GM23338 (cell line): ENCODE measurements around the gene CSGALNACT2. TPM values are rescaled to one million over a fixed set of nuclear protein-coding genes. Genes with fewer than 3 reads are reported as not detected.

ENCODE experiments used
- ATAC-seq: fragments of 200-7000 bp; cut with Tn5 transposase; 3 replicates; pipeline ENCODE4 v1.9.1; 2020
- DNase-seq: peaks from one replicate; pipeline ENCODE4 v3.0.0-alpha.2; 2015; ENCODE audit warnings: low spot score
- H2AFZ ChIP-seq: fragments of 200-600 bp; sonication (generic); 2 replicates; pipeline ENCODE4 v1.8.0; 2016; ENCODE audit warnings: antibody characterized with exemption, mild to moderate bottlenecking, moderate library complexity
- H3F3A ChIP-seq: fragments of 200-600 bp; sonication (generic); replicated peaks from 2 replicates; pipeline ENCODE4 v1.8.0; 2017; ENCODE audit warnings: antibody characterized with exemption, mixed run types, low read depth
- H3K27ac ChIP-seq: fragments of 200-600 bp; sonication (generic); 2 replicates; pipeline ENCODE4 v1.6.1; 2016; ENCODE audit warnings: low read depth
- H3K27me3 ChIP-seq: fragments of 200-600 bp; sonication (generic); 2 replicates; pipeline ENCODE4 v1.8.0; 2016; ENCODE audit warnings: mild to moderate bottlenecking, mixed run types, moderate library complexity; ENCODE audit not compliant: insufficient read depth
- H3K36me3 ChIP-seq: fragments of 200-600 bp; sonication (generic); 2 replicates; pipeline ENCODE4 v1.8.0; 2016; ENCODE audit warnings: mild to moderate bottlenecking; ENCODE audit not compliant: insufficient read depth
- H3K4me1 ChIP-seq: fragments of 200-600 bp; sonication (generic); 2 replicates; pipeline ENCODE4 v1.8.0; 2016; ENCODE audit warnings: mild to moderate bottlenecking, moderate library complexity; ENCODE audit not compliant: insufficient read depth
- H3K4me2 ChIP-seq: fragments of 200-600 bp; sonication (generic); 2 replicates; pipeline ENCODE4 v1.7.1; 2017; ENCODE audit warnings: mixed run types
- H3K4me3 ChIP-seq: fragments of 200-600 bp; sonication (generic); 2 replicates; pipeline ENCODE4 v1.6.1; 2016; ENCODE audit warnings: mixed run types
- H3K79me2 ChIP-seq: fragments of 200-600 bp; sonication (generic); replicated peaks from 2 replicates; pipeline ENCODE4 v1.8.0; 2017; ENCODE audit warnings: mild to moderate bottlenecking; ENCODE audit not compliant: insufficient read depth
- H3K9me2 ChIP-seq: fragments of 200-600 bp; sonication (generic); 2 replicates; pipeline ENCODE4 v1.8.0; 2017; ENCODE audit not compliant: insufficient read depth
- H4K20me1 ChIP-seq: fragments of 200-600 bp; sonication (generic); replicated peaks from 2 replicates; pipeline ENCODE4 v1.8.0; 2017; ENCODE audit warnings: mild to moderate bottlenecking; ENCODE audit not compliant: insufficient read depth
- H3K27ac Mint-ChIP-seq: 2 replicates; pipeline ENCODE4 v1.8.0; 2020; ENCODE audit warnings: inconsistent platforms, mild to moderate bottlenecking, moderate library complexity, mixed read lengths
- H3K27me3 Mint-ChIP-seq: 3 replicates; pipeline ENCODE4 v1.8.0; 2022; ENCODE audit warnings: low read depth, mild to moderate bottlenecking, moderate library complexity, mixed read lengths, inconsistent platforms; ENCODE audit not compliant: insufficient read depth, poor library complexity
- H3K36me3 Mint-ChIP-seq: 3 replicates; pipeline ENCODE4 v1.8.0; 2021; ENCODE audit warnings: low read depth, mild to moderate bottlenecking, inconsistent platforms, moderate library complexity, mixed read lengths
- H3K4me1 Mint-ChIP-seq: 3 replicates; pipeline ENCODE4 v1.8.0; 2020; ENCODE audit warnings: mild to moderate bottlenecking, inconsistent platforms, mixed read lengths
- H3K4me3 Mint-ChIP-seq: 3 replicates; pipeline ENCODE4 v1.8.0; 2021; ENCODE audit warnings: moderate library complexity, mild to moderate bottlenecking, inconsistent platforms, mixed read lengths
- H3K9me3 Mint-ChIP-seq: 3 replicates; pipeline ENCODE4 v1.8.0; 2020; ENCODE audit warnings: moderate library complexity, mild to moderate bottlenecking, inconsistent platforms, mixed read lengths
- CREB1 ChIP-seq: fragments of 250-450 bp; sonication (Bioruptor Pico); IDR thresholded peaks from 2 replicates; pipeline ENCODE4 v1.5.0; 2020; ENCODE audit warnings: low read depth, mild to moderate bottlenecking, moderate library complexity
- CTCF ChIP-seq, 2 experiments: fragments of 200-600 bp in 1 of 2; sonication (generic) in 1 of 2; conservative IDR thresholded peaks; 2 replicates each; pipeline versions ENCODE4 v1.5.1 to v1.6.1; 2016 to 2017; ENCODE audit warnings: antibody characterized with exemption in 2 of 2, low read depth in 2 of 2, mild to moderate bottlenecking in 2 of 2, moderate library complexity in 1 of 2
- ETS1 ChIP-seq: IDR thresholded peaks from 2 replicates; pipeline ENCODE4 v1.6.1; 2016; ENCODE audit warnings: antibody characterized with exemption
- EZH2 ChIP-seq: fragments of 200-600 bp; sonication (generic); IDR thresholded peaks from one replicate; pipeline ENCODE4 v1.8.0; 2017; ENCODE audit warnings: antibody characterized with exemption, mild to moderate bottlenecking, low read depth; ENCODE audit not compliant: unreplicated experiment
- EZH2phosphoT487 ChIP-seq: fragments of 200-600 bp; sonication (generic); IDR thresholded peaks from one replicate; pipeline ENCODE4 v1.8.1; 2018; ENCODE audit warnings: antibody characterized with exemption; ENCODE audit not compliant: unreplicated experiment
- JUNB ChIP-seq: IDR thresholded peaks from one replicate; pipeline ENCODE4 v1.6.1; 2016; ENCODE audit warnings: antibody characterized with exemption; ENCODE audit not compliant: unreplicated experiment
- NANOG ChIP-seq: IDR thresholded peaks from 2 replicates; pipeline ENCODE4 v1.6.1; 2016; ENCODE audit warnings: antibody characterized with exemption, borderline replicate concordance
- POLR2AphosphoS5 ChIP-seq: IDR thresholded peaks from 2 replicates; pipeline ENCODE4 v1.6.1; 2016; ENCODE audit warnings: antibody characterized with exemption, low read depth
- REST ChIP-seq: IDR thresholded peaks from one replicate; pipeline ENCODE4 v1.6.1; 2018; ENCODE audit warnings: antibody characterized with exemption; ENCODE audit not compliant: unreplicated experiment
- STAT1 ChIP-seq: IDR thresholded peaks from one replicate; pipeline ENCODE4 v1.6.1; 2016; ENCODE audit warnings: antibody characterized with exemption; ENCODE audit not compliant: unreplicated experiment
- ZNF114 ChIP-seq: fragments of 250-450 bp; sonication (Bioruptor Pico); IDR thresholded peaks from 2 replicates; pipeline ENCODE4 v1.5.0; 2020; ENCODE audit warnings: mild to moderate bottlenecking, moderate library complexity
- ZNF331 ChIP-seq: fragments of 250-450 bp; sonication (Bioruptor Pico); IDR thresholded peaks from 2 replicates; pipeline ENCODE4 v1.5.0; 2020; ENCODE audit warnings: low read depth, mild to moderate bottlenecking, moderate library complexity
- ZNF462 ChIP-seq: fragments of 250-450 bp; sonication (Bioruptor Pico); IDR thresholded peaks from 2 replicates; pipeline ENCODE4 v1.5.0; 2020; ENCODE audit warnings: mild to moderate bottlenecking, moderate library complexity
- polyA plus RNA-seq: library from polyadenylated mRNA; unstranded; fragments of >200 nt; fragmentation: Nextera tagmentation; extraction: Ambion mirVana; gene quantifications from 2 replicates; pipeline ENCODE4 v1.2.1, GENCODE V29; 2016
- total RNA-seq: library from RNA; depleted of rRNA; stranded (reverse); fragments of >200 nt; shearing (Covaris generic); gene quantifications from 2 replicates; pipeline ENCODE4 v1.2.3, GENCODE V29; 2014

Gene CSGALNACT2
- total and polyA plus RNA-seq, 2 experiments from 2014 or later = 3.0 to 4.6 TPM

- Histone ChIP-seq H3K27me3 (no peaks in the 10 kb centered on the region), H3K4me3 (no peak overlapping the region), H4K20me1 (no peaks in the 10 kb centered on the region), H3K4me1 (no peaks in the 10 kb centered on the region), H3K4me2 (no peak overlapping the region), H3K9me2 (no peaks in the 10 kb centered on the region), H2AFZ (no peak overlapping the region), H3K27ac (no peak overlapping the region), H3K79me2 (no peaks in the 10 kb centered on the region), H3K36me3 (peaks cover 4% of the 10 kb centered on the region; the same call in 1 of the 2 replicates), H3F3A (no peaks in the 10 kb centered on the region)
- no peak overlapping the region for H3K27ac Mint-ChIP-seq
- ATAC-seq (no peak), DNase-seq (no peak)
- TF ChIP-seq ZNF462 (CRISPR knock-in tag) (no peak), ETS1 (no peak), CTCF (conservative IDR thresholded peaks at IDR 0.05; ENCODE audit: low read depth in 2 of 2) (no peak), EZH2phosphoT487 (no peak), REST (no peak), ZNF331 (CRISPR knock-in tag) (no peak), NANOG (no peak), ZNF114 (no peak), JUNB (no peak), CREB1 (CRISPR knock-in tag) (no peak), STAT1 (no peak), POLR2AphosphoS5 (no peak), EZH2 (no peak)
- H3K27me3 Mint-ChIP-seq = peaks cover 1% of the 10 kb centered on the region
- H3K4me3 Mint-ChIP-seq = no peak overlapping the region
- H3K36me3 Mint-ChIP-seq = peaks cover 3% of the 10 kb centered on the region; the same call in 2 of the 3 replicates
- H3K4me1 Mint-ChIP-seq = peaks cover 12% of the 10 kb centered on the region
- no peaks in the 10 kb centered on the region for H3K9me3 Mint-ChIP-seq
These were observed 36.7 kb downstream of the CSGALNACT2 start for GRCh38 chr10:43174969-43175368.
